EH (cell line): ENCODE measurements around the gene LIPT2.

Source experiments
- DNase-seq: peaks from one replicate; pipeline ENCODE4 v3.0.0-alpha.2; 2015; ENCODE audit warnings: low read depth

Gene LIPT2

GRCh38 chr11:74465291-74465708, 28.2 kb downstream of the LIPT2 start:
- no peak for DNase-seq

DNA sequence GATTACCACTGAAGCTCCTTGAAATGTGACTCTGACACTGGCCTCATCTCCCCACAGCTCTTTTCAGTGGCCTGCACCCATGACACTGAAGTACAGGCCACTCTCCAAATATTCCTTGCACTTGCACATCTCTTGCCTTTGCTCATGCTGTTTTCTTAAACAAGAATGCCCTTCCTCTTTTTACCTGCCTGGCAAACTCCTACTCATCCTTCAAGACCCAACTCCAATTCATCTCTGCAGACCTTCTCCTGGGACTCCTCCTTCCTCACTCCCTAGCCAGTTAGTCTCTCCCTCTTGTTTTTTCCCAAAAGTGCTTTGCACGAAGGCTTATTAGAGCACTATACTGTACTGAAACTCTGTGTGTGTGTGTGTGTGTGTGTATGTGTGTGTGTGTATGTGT, 28.8 kb downstream of the LIPT2 start:
- DNase-seq, result no peak

DNA sequence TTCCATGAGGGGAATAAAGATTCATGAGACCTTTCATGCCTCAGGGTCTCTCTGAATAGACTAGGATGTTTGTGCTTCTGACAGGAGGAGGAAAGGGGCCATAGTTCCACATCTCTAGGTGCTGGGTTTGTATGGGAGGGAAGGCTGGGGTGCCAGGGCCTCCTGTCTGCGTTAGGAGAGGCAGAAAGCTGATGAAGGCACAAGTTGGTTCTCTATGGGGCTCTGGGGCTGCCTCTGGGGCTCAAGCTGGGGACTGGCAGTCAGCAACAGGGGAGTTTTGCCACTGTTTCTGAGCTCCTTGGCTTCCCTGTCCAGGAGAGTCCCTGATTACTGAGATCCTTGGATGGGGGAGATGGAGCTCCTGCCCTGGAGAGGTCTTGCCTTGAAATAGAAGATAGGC, 30.3 kb downstream of the LIPT2 start:
- DNase-seq, result no peak

GRCh38 chr11:74462631-74463030, 30.9 kb downstream of the LIPT2 start:
- no peak for DNase-seq

DNA sequence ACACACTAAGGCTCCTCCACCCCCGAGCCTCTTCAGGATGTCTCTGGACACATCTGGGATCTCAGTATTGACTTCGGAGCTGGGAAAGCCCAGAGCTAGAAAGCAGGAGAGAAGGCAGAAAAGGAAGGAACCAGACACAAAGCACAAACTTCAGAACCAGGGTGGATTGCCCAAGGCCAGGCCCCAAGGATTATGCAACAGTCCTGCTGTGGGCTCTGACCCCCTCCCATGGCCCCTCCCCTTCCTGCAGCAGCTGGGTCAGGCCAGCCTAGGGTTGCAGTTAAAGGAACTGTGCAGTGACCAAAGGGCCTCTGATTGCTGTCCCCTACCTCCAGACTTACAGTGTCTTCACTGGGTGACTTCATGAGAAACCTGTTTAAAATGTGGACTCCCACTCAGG, 31.5 kb downstream of the LIPT2 start:
- DNase-seq, result peak; percentile 11

DNA sequence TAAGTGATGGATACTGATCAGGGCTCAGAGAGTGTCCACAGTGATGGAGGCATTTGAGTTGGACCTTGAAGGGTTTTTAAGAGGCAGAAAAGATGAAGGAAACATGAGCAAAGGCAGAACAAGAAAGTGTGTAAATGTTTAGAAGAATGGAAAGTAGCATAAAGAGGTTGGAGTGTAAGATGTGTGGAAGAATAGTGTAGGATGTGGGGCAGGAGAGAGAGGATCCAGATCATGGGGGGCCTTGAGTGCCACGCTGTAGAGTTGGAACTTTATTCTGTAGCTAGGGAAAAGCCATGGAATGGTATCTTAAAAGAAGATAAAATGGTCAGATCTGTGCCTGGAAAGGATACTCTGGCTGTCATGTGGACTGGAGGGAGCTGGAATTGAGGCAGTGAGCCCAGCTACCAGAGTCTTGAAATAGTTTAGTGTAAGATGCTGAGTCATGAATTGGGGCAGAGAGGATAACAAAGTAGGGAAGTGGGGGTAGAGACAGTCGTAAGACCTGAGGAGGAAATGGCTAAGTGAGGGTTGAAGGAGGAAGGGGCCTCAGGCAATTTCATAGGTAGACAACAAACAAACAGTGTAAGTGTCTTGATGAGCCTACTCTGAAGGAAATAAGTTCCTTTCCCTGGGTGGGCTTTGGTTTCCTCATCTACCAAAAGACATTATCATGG, 32.9 kb downstream of the LIPT2 start:
- DNase-seq, result peak; percentile 59

DNA sequence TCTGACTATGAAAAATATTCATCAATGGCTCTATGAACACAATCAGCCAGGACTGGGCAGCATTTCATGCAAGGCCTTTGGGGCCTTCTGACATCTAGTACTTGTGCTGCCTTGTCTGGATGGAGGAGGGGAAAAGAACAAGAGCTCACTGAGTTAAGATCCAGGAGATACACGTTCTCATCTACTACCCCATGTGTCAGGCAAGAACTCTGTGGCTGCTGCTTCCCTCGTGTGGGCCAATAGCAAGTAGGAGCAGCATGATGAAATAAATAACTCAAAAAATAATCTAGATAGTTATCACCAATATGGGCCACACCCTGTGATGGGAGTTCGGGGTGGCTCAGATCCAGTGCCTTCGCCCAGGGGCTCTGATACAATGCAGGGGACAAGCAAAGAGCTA, 33.5 kb downstream of the LIPT2 start:
- DNase-seq, result no peak

GRCh38 chr11:74459584-74459983, 33.9 kb downstream of the LIPT2 start:
- no peak for DNase-seq

DNA sequence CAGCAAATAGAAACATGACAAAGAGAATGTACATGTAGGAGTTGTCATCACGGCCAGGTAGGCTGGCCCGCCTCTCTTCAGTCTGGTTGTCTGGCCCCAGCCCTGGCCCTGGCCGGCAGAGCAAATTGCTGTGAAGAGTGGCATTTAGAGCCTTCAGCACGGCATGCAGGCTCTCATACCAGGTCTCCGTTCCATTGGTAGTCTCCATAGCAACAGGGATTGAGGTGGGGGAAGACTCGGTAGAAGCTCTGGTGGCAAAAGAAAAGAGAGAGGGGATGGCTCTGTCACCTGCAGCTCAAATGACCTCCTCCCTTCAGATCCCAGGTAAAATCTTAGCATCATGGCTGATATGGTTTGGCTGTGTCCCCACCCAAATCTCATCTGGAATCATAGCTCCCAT, 36.2 kb downstream of the LIPT2 start:
- DNase-seq, result no peak

GRCh38 chr11:74453373-74453975, 40.0 kb downstream of the LIPT2 start:
- peak; percentile 66 for DNase-seq

- no peak for DNase-seq
These were observed 41.2 kb downstream of the LIPT2 start for GRCh38 chr11:74452366-74452765.

DNA sequence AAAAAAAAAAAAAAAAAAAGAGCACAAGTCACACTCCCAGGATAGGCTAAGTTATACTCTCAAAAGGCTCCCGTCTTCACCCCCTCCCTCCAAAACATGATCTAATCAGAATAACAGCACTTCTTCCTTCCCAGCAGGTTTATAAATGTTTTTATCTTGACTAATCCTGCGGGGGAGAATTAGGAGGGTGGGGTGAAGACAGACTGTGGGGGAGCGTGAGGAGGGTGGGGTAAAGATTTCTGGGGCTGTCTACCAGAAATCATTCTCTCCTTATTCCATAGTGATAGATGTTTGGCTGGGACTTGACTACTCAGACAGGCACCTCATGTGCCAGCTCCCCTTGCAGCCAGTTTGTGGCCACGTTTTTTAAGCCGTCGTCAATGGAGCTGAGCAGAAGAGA, 43.2 kb downstream of the LIPT2 start:
- no peak for DNase-seq

DNA sequence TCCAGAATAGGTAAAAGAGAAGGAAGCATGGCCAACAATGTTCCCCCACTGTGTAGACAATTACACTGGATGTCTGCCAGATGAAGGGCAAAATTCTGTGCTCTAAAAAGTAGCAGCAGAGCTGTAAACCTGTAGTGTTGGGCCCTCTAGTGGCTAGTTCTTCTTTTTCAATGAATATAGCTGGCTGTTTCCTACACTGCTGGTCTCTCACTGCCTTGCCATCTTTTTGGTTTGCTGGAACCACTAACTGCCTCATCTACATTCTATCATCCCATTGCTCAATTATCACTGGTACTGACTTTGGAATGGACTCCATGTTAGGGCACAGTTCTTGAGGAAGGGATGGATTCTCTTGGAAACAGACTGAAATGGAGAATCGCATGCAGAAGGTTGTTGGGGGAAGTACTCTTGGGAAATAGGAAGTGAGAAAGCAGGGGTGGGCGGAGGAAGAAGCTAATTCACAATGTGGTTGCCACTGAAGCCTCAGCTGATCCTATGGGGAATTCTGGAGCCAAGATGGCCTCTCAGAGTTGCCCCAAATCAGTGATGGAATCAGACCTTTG, 44.1 kb downstream of the LIPT2 start:
- peak; percentile 84 for DNase-seq

DNA sequence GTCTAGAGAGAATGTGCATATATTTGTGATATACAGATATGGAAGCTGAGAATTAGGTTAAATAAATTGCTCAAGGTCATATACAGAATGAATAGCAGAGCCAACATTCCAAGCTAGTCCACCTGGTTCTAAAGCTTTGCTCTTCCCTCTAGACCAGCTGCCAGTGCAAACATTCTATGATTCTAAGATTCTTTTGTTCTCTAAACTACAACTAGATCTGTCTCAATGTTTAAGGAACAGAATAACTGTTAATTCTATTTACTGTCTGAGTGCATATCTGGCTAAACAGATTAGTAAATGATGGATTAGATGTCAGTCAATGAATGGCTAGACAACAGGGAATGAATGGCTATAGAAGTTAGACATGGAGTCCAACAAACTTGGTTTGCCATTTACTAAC, 45.8 kb downstream of the LIPT2 start:
- DNase-seq, result no peak

GRCh38 chr11:74446532-74446938, 47.0 kb downstream of the LIPT2 start:
- peak; percentile 24 for DNase-seq

- no peak for DNase-seq
These were observed 49.2 kb downstream of the LIPT2 start for GRCh38 chr11:74444173-74444826.

- DNase-seq, result no peak
These were observed 50.3 kb downstream of the LIPT2 start for GRCh38 chr11:74443071-74443864.

DNA sequence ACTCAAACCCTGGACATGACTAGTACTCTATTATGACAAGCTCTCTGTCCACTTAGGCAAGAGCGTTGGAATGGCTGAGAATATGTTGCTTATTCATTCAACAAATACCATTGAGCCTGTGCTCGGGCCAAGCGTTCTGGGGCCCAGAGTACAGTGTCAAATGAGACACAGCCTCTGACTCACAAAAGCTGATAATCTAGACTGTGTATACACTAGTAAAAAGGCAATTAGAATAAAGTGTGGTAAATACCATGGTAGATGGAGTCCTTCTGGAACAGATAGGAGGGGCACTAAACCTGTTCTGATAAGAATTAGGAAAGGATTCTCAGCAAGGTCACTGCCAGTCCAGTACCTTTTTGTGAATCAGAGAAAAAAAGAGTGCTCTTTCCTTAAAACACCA, 50.9 kb downstream of the LIPT2 start:
- DNase-seq, result peak; percentile 50
